HG02642 (cell line): ENCODE measurements around the gene PRDM4.

Source experiments
- ATAC-seq: cut with Tn5 transposase; IDR thresholded peaks from one replicate; pipeline ENCODE4 v1.9.1; 2021; ENCODE audit warnings: mild to moderate bottlenecking; ENCODE audit not compliant: unreplicated experiment, poor library complexity

The PRDM4 gene

GRCh38 chr12:107760809-107761501, at the start of gene PRDM4:
Gene PRDM4 (minus strand): TSS chr12:107761137. CDS start chr12:107760515, 622 bp downstream.
- peak; percentile 95 for ATAC-seq

GRCh38 chr12:107807471-107808150, 46.7 kb upstream of the PRDM4 start:
- no peak for ATAC-seq

- ATAC-seq, result no peak
Measured at GRCh38 chr12:107805488-107806180, 44.7 kb upstream of the PRDM4 start.

GRCh38 chr12:107803092-107803491, 42.2 kb upstream of the PRDM4 start:
- ATAC-seq, result no peak

GRCh38 chr12:107801150-107801549, 40.2 kb upstream of the PRDM4 start:
- ATAC-seq, result no peak

- no peak for ATAC-seq
Measured at GRCh38 chr12:107798580-107798979, 37.6 kb upstream of the PRDM4 start.

- no peak for ATAC-seq
Measured at GRCh38 chr12:107794451-107794850, 33.5 kb upstream of the PRDM4 start.

- ATAC-seq, result no peak
Measured at GRCh38 chr12:107791465-107792089, 30.6 kb upstream of the PRDM4 start.

- ATAC-seq, result no peak
Measured at GRCh38 chr12:107788690-107789458, 27.9 kb upstream of the PRDM4 start.

- no peak for ATAC-seq
Measured at GRCh38 chr12:107788281-107788680, 27.3 kb upstream of the PRDM4 start.

GRCh38 chr12:107783406-107784376, 22.8 kb upstream of the PRDM4 start:
- ATAC-seq, result peak; percentile 63

GRCh38 chr12:107782067-107782466, 21.1 kb upstream of the PRDM4 start:
- no peak for ATAC-seq

GRCh38 chr12:107780298-107780697, 19.4 kb upstream of the PRDM4 start:
- ATAC-seq, result no peak

GRCh38 chr12:107779077-107779831, 18.3 kb upstream of the PRDM4 start:
- ATAC-seq, result peak; percentile 64

GRCh38 chr12:107778383-107779025, 17.6 kb upstream of the PRDM4 start:
- no peak for ATAC-seq

- no peak for ATAC-seq
Measured at GRCh38 chr12:107776171-107776570, 15.2 kb upstream of the PRDM4 start.

- no peak for ATAC-seq
Measured at GRCh38 chr12:107775093-107775721, 14.3 kb upstream of the PRDM4 start.
